H9 (cell line): Measurements from ENCODE around the gene PCSK6. TPM values are rescaled to one million over a fixed set of nuclear protein-coding genes. Genes with fewer than 3 reads are reported as not detected.
"Not testable (repeated sequence)": the region's sequence is repeated elsewhere in the genome, so short reads cannot be mapped to it uniquely, and the experiment has no call there.

Source experiments
- DNase-seq: peaks from one replicate; pipeline ENCODE4 v3.0.0-alpha.2; 2017
- H2AFZ ChIP-seq: one replicate; pipeline ENCODE4 v1.6.1; 2013; ENCODE audit warnings: mild to moderate bottlenecking, low read length, control low read depth, moderate library complexity
- H2AK5ac ChIP-seq: 2 replicates; pipeline ENCODE4 v1.6.1; 2013; ENCODE audit warnings: low read length, control low read depth, mixed read lengths; ENCODE audit not compliant: insufficient read length
- H2BK120ac ChIP-seq: one replicate; pipeline ENCODE4 v1.6.1; 2013; ENCODE audit warnings: low read depth, mild to moderate bottlenecking, low read length, control low read depth, inconsistent platforms; ENCODE audit not compliant: poor library complexity, severe bottlenecking
- H2BK12ac ChIP-seq: 2 replicates; pipeline ENCODE4 v1.6.1; 2013; ENCODE audit warnings: low read length, control low read depth, mixed read lengths, low read depth; ENCODE audit not compliant: insufficient read length
- H2BK15ac ChIP-seq: 2 replicates; pipeline ENCODE4 v1.6.1; 2013; ENCODE audit warnings: low read depth, low read length, control low read depth
- H2BK20ac ChIP-seq: one replicate; pipeline ENCODE4 v1.6.1; 2013; ENCODE audit warnings: low read depth, mild to moderate bottlenecking, low read length, control low read depth, inconsistent platforms; ENCODE audit not compliant: poor library complexity, severe bottlenecking
- H2BK5ac ChIP-seq: 2 replicates; pipeline ENCODE4 v1.6.1; 2013; ENCODE audit warnings: low read length, control low read depth, mixed read lengths; ENCODE audit not compliant: insufficient read length
- H3K14ac ChIP-seq: 2 replicates; pipeline ENCODE4 v1.6.1; 2013; ENCODE audit warnings: low read length, control low read depth; ENCODE audit not compliant: insufficient read depth
- H3K18ac ChIP-seq: 2 replicates; pipeline ENCODE4 v1.6.1; 2013; ENCODE audit warnings: low read depth, mild to moderate bottlenecking, mixed read lengths, low read length, control low read depth; ENCODE audit not compliant: insufficient read length
- H3K23ac ChIP-seq: 2 replicates; pipeline ENCODE4 v1.6.1; 2013; ENCODE audit warnings: low read length, control low read depth, mixed read lengths, low read depth; ENCODE audit not compliant: insufficient read length
- H3K23me2 ChIP-seq: 2 replicates; pipeline ENCODE4 v1.6.1; 2013; ENCODE audit warnings: low read depth, mild to moderate bottlenecking, mixed read lengths, low read length, control low read depth; ENCODE audit not compliant: insufficient read length, poor library complexity, severe bottlenecking
- H3K27ac ChIP-seq: 2 replicates; pipeline ENCODE4 v1.5.1; 2013; ENCODE audit warnings: low read length, control low read depth, mixed read lengths, low read depth; ENCODE audit not compliant: insufficient read length
- H3K27me3 ChIP-seq: 2 replicates; pipeline ENCODE4 v1.6.1; 2013; ENCODE audit warnings: low read length, control low read depth, inconsistent platforms; ENCODE audit not compliant: insufficient read depth
- H3K4ac ChIP-seq: 2 replicates; pipeline ENCODE4 v1.6.1; 2013; ENCODE audit warnings: low read depth, mild to moderate bottlenecking, control low read depth, inconsistent platforms, low read length, moderate library complexity
- H3K4me1 ChIP-seq: 2 replicates; pipeline ENCODE4 v1.6.1; 2013; ENCODE audit warnings: low read length, control low read depth, inconsistent platforms; ENCODE audit not compliant: insufficient read depth
- H3K4me2 ChIP-seq: 2 replicates; pipeline ENCODE4 v1.6.1; 2013; ENCODE audit warnings: low read length, control low read depth, mixed read lengths; ENCODE audit not compliant: insufficient read length, insufficient read depth
- H3K56ac ChIP-seq: 2 replicates; pipeline ENCODE4 v1.6.1; 2013; ENCODE audit warnings: low read depth, mild to moderate bottlenecking, mixed read lengths, low read length, control low read depth; ENCODE audit not compliant: insufficient read length
- H3K79me1 ChIP-seq: 2 replicates; pipeline ENCODE4 v1.6.1; 2013; ENCODE audit warnings: low read depth, mild to moderate bottlenecking, moderate library complexity, low read length, control low read depth, inconsistent platforms; ENCODE audit not compliant: insufficient read depth, poor library complexity, severe bottlenecking
- H3K79me2 ChIP-seq: 2 replicates; pipeline ENCODE4 v1.6.1; 2013; ENCODE audit warnings: low read length, control low read depth, inconsistent platforms; ENCODE audit not compliant: insufficient read depth
- H3K9ac ChIP-seq: 2 replicates; pipeline ENCODE4 v1.6.1; 2013; ENCODE audit warnings: low read length, control low read depth, mixed read lengths; ENCODE audit not compliant: insufficient read length; ENCODE audit errors: extremely low read depth
- H3K9me3 ChIP-seq: one replicate; pipeline ENCODE4 v1.6.1; 2013; ENCODE audit warnings: low read depth, low read length, inconsistent platforms; ENCODE audit not compliant: control insufficient read depth
- H3T11ph ChIP-seq: one replicate; pipeline ENCODE4 v1.6.1; 2013; ENCODE audit warnings: mild to moderate bottlenecking, low read length, control low read depth, inconsistent platforms
- H4K20me1 ChIP-seq: one replicate; pipeline ENCODE4 v1.6.1; 2013; ENCODE audit not compliant: control insufficient read depth, insufficient read length, insufficient read depth
- H4K5ac ChIP-seq: 2 replicates; pipeline ENCODE4 v1.6.1; 2013; ENCODE audit warnings: low read depth, mild to moderate bottlenecking, mixed read lengths, low read length, control low read depth; ENCODE audit not compliant: insufficient read length
- H4K8ac ChIP-seq: replicated peaks from 2 replicates; pipeline ENCODE4 v1.6.1; 2013; ENCODE audit warnings: low read length, control low read depth, mixed read lengths, low read depth; ENCODE audit not compliant: insufficient read length
- H4K91ac ChIP-seq: 2 replicates; pipeline ENCODE4 v1.6.1; 2013; ENCODE audit warnings: low read depth, mild to moderate bottlenecking, moderate library complexity, mixed read lengths, low read length, control low read depth; ENCODE audit not compliant: insufficient read length
- H3K27ac Mint-ChIP-seq, 3 experiments: 2 replicates in 2 of 3; 3 replicates in 1 of 3; pipeline ENCODE4 v1.8.0; 2020 to 2021; ENCODE audit warnings: mixed read lengths in 3 of 3, mild to moderate bottlenecking in 1 of 3, moderate library complexity in 1 of 3
- H3K27me3 Mint-ChIP-seq: 2 replicates; pipeline ENCODE4 v1.8.0; 2021; ENCODE audit warnings: low read depth, mild to moderate bottlenecking, moderate library complexity, mixed read lengths
- H3K36me3 Mint-ChIP-seq, 3 experiments: 2 replicates in 2 of 3; 3 replicates in 1 of 3; pipeline ENCODE4 v1.8.0; 2020 to 2021; ENCODE audit warnings: low read depth in 3 of 3, mixed read lengths in 3 of 3; ENCODE audit not compliant: insufficient read depth in 1 of 3
- H3K4me1 Mint-ChIP-seq, 2 experiments: 2 replicates each; pipeline ENCODE4 v1.8.0; 2020; ENCODE audit warnings: mixed read lengths in 2 of 2
- H3K4me3 Mint-ChIP-seq, 2 experiments: 2 replicates in 1 of 2; 3 replicates in 1 of 2; pipeline ENCODE4 v1.8.0; 2020 to 2021; ENCODE audit warnings: mild to moderate bottlenecking in 2 of 2, mixed read lengths in 2 of 2, moderate library complexity in 1 of 2
- H3K9me3 Mint-ChIP-seq, 2 experiments: 2 replicates in 1 of 2; 3 replicates in 1 of 2; pipeline ENCODE4 v1.8.0; 2020; ENCODE audit warnings: mild to moderate bottlenecking in 2 of 2, mixed read lengths in 2 of 2, moderate library complexity in 1 of 2
- WGBS: extraction: QIAGEN DNeasy Blood & Tissue Kit; methylation state at CpG from one replicate; pipeline ENCODE4 v1.1.7; 2013; ENCODE audit warnings: missing lambda C conversion rate, low lambda C conversion rate, mixed read lengths; ENCODE audit not compliant: insufficient read length; ENCODE audit errors: extremely low coverage; 5-methylcytosine and 5-hydroxymethylcytosine counted together
- total RNA-seq: library from RNA; stranded (reverse); gene quantifications from 2 replicates; pipeline ENCODE4 v1.2.1, GENCODE V29; 2021
- TF ChIP-seq, protein P1 (sequence below): fragments of 200-600 bp; sonication (generic); conservative IDR thresholded peaks from 3 replicates; pipeline ENCODE4 v1.8.0; 2021; ENCODE audit warnings: antibody characterized with exemption, mild to moderate bottlenecking

The PCSK6 gene
- total RNA-seq, 1 experiment from 2014 or later, result 4.0 TPM

DNA sequence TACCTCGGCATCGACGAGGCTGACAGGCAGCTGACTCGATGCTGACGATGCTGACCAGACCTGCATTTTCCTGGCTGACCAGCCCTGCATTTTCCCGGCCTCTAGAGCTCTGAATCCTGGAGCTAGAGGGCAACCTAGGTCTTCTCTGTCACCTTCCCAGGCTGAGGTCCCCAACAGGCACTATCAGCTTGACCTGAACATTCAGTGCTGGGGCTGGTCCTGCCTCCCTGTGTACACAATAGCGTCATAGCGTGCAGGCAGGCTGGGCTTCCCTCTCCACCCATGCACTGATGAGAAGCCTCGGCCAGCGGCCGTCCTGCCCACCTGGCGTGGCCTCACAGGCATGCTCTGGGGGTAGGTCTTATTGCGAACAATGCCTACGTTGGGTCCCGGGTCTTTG lies 132.2 kb downstream of the PCSK6 start:
- Mint-ChIP-seq H3K27me3 (peaks cover 2% of the 10 kb centered on the region), H3K9me3 (peaks cover 8% of the 10 kb centered on the region in 2 experiments; a peak in 4 of 5 replicates), H3K4me1 (peaks cover 0 to 1% of the 10 kb centered on the region in 2 experiments; a peak in 1 of 4 replicates), H3K36me3 (peaks cover 0 to 8% (median 0%) of the 10 kb centered on the region in 3 experiments; a peak in 3 of 7 replicates), H3K27ac (no peak overlapping the region), H3K4me3 (no peak overlapping the region)
- Histone ChIP-seq H2BK15ac (no peak overlapping the region), H2BK5ac (no peak overlapping the region), H3K79me2 (no peaks in the 10 kb centered on the region), H2BK12ac (no peak overlapping the region), H3K79me1 (no peaks in the 10 kb centered on the region), H4K20me1 (no peaks in the 10 kb centered on the region), H4K8ac (no peak overlapping the region), H3K4me1 (no peaks in the 10 kb centered on the region), H3T11ph (no peak overlapping the region), H4K91ac (no peak overlapping the region), H2AFZ (no peak overlapping the region), H3K4me2 (no peak overlapping the region), H2BK120ac (no peak overlapping the region), H3K14ac (no peak overlapping the region), H3K9ac (no peak overlapping the region), H3K4ac (no peak overlapping the region), H4K5ac (no peak overlapping the region), H3K9me3 (no peaks in the 10 kb centered on the region), H2BK20ac (no peak overlapping the region), H3K18ac (no peak overlapping the region), H2AK5ac (no peak overlapping the region), H3K27me3 (no peaks in the 10 kb centered on the region), H3K56ac (no peak overlapping the region), H3K23ac (no peak overlapping the region), H3K23me2 (no peaks in the 10 kb centered on the region), H3K27ac (no peak overlapping the region)
- no peak for DNase-seq
- TF ChIP-seq, protein P1, sequence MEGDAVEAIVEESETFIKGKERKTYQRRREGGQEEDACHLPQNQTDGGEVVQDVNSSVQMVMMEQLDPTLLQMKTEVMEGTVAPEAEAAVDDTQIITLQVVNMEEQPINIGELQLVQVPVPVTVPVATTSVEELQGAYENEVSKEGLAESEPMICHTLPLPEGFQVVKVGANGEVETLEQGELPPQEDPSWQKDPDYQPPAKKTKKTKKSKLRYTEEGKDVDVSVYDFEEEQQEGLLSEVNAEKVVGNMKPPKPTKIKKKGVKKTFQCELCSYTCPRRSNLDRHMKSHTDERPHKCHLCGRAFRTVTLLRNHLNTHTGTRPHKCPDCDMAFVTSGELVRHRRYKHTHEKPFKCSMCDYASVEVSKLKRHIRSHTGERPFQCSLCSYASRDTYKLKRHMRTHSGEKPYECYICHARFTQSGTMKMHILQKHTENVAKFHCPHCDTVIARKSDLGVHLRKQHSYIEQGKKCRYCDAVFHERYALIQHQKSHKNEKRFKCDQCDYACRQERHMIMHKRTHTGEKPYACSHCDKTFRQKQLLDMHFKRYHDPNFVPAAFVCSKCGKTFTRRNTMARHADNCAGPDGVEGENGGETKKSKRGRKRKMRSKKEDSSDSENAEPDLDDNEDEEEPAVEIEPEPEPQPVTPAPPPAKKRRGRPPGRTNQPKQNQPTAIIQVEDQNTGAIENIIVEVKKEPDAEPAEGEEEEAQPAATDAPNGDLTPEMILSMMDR, result no peak
- no CpG with 5 or more reads among the region's 15 CpGs for WGBS

DNA sequence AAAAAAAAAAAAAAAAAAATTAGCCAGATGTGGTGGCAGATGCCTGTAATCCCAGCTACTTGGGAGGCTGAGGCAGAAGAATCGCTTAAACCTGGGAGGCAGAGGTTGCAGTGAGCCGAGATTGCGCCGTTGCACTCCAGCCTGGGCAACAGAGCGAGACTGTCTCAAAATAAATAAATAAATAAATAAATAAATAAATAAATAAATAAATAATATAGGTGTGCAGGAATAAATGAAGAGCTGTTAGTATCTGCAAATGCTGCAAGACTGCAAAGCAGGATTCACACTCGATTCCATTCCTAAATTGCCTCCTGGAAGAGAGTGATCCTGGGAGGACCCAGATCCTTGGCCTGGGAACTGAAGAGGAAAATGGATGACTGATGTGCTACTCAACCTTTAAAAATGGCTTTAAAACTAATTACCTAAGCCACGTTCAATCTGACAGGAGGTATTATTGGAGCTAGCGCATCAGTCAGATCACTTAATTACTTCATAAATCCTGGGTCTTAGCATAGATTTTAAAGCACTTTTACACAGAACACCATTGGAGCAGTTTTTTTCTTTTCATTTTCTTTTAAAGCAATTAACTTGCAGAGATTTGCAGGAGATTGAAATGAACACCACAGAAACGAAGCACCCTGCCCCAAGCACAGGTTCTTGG lies 132.9 kb downstream of the PCSK6 start:
- H3K79me2 ChIP-seq, H3K27ac ChIP-seq, H3K4me1 ChIP-seq, H3K4me3 Mint-ChIP-seq, H3K27ac Mint-ChIP-seq, H3K9me3 ChIP-seq, H4K5ac ChIP-seq, H3K27me3 Mint-ChIP-seq, H2BK15ac ChIP-seq, H2BK5ac ChIP-seq, H2AK5ac ChIP-seq, H3K56ac ChIP-seq, H2AFZ ChIP-seq, H3K79me1 ChIP-seq, H3K9me3 Mint-ChIP-seq, H3K23me2 ChIP-seq, H2BK20ac ChIP-seq, H3K4ac ChIP-seq, H3K9ac ChIP-seq, H4K91ac ChIP-seq, H3K4me1 Mint-ChIP-seq, H3K14ac ChIP-seq, H3K36me3 Mint-ChIP-seq, H3T11ph ChIP-seq, H4K20me1 ChIP-seq, H2BK120ac ChIP-seq, H3K18ac ChIP-seq, DNase-seq, H3K27me3 ChIP-seq, H3K23ac ChIP-seq, H4K8ac ChIP-seq, H3K4me2 ChIP-seq, H2BK12ac ChIP-seq: not testable (repeated sequence)
- WGBS, result no CpG with 5 or more reads among the region's 9 CpGs
